ENCODE results near the gene CDK5RAP2. TPM values are rescaled to one million over a fixed set of nuclear protein-coding genes. Genes with fewer than 3 reads are reported as not detected.

CDK5RAP2 gene
- total RNA-seq, 1 donor from 2014 or later, result 50.8 TPM

DNA sequence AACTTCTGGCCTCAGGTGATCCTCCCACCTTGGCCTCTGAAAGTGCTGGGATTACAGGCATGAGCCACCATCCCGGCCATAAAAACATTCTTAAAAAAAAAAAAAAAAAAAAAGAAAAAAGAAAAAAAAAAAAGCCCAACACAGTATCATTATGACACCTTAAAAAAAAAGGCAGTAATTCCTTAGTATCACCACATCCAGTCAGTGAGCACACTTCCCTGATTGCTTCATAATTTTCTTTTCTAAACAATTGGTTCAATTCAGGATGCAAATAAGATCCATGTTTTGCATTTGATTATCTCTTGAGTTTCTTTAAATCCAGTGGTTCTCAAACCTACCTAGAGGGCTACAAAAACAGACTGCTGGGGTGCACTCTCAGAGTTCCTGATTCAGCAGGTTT lies 182.5 kb downstream of the CDK5RAP2 start:
- Mint-ChIP-seq H3K27me3 (ENCODE audit: unreplicated experiment) (peaks cover 3% of the 10 kb centered on the region), H3K27ac (ENCODE audit: unreplicated experiment) (no peak overlapping the region)
- DNase-seq (ENCODE audit: low spot score), result no peak

DNA sequence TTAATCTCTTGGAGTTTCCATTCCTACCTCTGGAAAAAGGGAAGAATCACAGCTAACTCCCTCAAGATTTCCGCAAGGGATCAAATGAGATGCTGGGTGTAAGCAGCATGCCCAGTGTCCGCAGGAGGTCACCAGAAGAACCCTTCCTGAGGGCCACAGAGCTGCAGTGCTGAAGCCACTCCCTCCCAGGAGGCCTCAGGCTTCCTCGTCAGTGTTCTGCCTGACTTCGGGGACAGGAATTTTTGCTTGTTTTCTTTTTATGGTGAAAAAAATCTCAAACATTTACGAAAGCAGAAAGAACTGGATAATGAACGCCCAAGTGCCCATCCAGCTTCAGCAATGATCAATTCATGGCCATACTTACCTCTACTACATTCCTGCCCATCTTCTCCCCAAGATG lies 183.0 kb downstream of the CDK5RAP2 start:
- no peak for DNase-seq (ENCODE audit: low spot score)
- Mint-ChIP-seq H3K27me3 (ENCODE audit: unreplicated experiment) (peaks cover 3% of the 10 kb centered on the region), H3K9me3 (ENCODE audit: unreplicated experiment) (no peaks in the 10 kb centered on the region), H3K4me1 (ENCODE audit: unreplicated experiment) (peaks cover 13% of the 10 kb centered on the region), H3K36me3 (ENCODE audit: low read depth, unreplicated experiment) (peaks cover 29% of the 10 kb centered on the region), H3K4me3 (ENCODE audit: unreplicated experiment) (no peak overlapping the region), H3K27ac (ENCODE audit: unreplicated experiment) (no peak overlapping the region)
- TF ChIP-seq, protein P1, sequence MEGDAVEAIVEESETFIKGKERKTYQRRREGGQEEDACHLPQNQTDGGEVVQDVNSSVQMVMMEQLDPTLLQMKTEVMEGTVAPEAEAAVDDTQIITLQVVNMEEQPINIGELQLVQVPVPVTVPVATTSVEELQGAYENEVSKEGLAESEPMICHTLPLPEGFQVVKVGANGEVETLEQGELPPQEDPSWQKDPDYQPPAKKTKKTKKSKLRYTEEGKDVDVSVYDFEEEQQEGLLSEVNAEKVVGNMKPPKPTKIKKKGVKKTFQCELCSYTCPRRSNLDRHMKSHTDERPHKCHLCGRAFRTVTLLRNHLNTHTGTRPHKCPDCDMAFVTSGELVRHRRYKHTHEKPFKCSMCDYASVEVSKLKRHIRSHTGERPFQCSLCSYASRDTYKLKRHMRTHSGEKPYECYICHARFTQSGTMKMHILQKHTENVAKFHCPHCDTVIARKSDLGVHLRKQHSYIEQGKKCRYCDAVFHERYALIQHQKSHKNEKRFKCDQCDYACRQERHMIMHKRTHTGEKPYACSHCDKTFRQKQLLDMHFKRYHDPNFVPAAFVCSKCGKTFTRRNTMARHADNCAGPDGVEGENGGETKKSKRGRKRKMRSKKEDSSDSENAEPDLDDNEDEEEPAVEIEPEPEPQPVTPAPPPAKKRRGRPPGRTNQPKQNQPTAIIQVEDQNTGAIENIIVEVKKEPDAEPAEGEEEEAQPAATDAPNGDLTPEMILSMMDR (IDR thresholded peaks at IDR 0.05; ENCODE audit: unreplicated experiment), result no peak

More for the DNA sequence above, 182.5 kb downstream of the CDK5RAP2 start:
- Mint-ChIP-seq H3K4me3 (ENCODE audit: unreplicated experiment) (no peak overlapping the region), H3K4me1 (ENCODE audit: unreplicated experiment) (peaks cover 13% of the 10 kb centered on the region), H3K36me3 (ENCODE audit: low read depth, unreplicated experiment) (peaks cover 31% of the 10 kb centered on the region), H3K9me3 (ENCODE audit: unreplicated experiment) (no peaks in the 10 kb centered on the region)
- TF ChIP-seq, protein P1 (IDR thresholded peaks at IDR 0.05; ENCODE audit: unreplicated experiment), result no peak

DNA sequence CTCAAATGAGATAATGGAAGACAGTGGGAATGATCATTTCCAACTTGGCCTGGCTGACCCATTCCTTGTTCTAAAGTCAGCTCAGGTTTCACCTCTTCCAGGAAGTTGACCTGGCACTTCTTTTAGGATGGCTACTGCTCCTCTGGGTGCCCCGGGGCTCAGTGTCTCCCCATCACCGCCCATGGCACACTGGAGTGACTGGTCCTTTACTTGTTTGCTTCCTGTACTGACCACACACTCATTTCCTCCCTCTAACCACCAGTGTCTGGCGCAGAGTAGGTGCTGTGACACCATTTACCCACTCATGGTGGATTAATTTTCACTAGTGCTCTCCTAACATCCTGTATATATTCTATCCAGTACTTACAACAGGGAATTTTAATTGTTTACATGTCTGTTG lies 183.5 kb downstream of the CDK5RAP2 start:
- Mint-ChIP-seq H3K36me3 (ENCODE audit: low read depth, unreplicated experiment) (peaks cover 29% of the 10 kb centered on the region), H3K9me3 (ENCODE audit: unreplicated experiment) (no peaks in the 10 kb centered on the region), H3K4me1 (ENCODE audit: unreplicated experiment) (peaks cover 13% of the 10 kb centered on the region), H3K4me3 (ENCODE audit: unreplicated experiment) (no peak overlapping the region), H3K27me3 (ENCODE audit: unreplicated experiment) (peaks cover 3% of the 10 kb centered on the region), H3K27ac (ENCODE audit: unreplicated experiment) (no peak overlapping the region)
- TF ChIP-seq, protein P1 (IDR thresholded peaks at IDR 0.05; ENCODE audit: unreplicated experiment), result no peak
- no peak for DNase-seq (ENCODE audit: low spot score)

DNA sequence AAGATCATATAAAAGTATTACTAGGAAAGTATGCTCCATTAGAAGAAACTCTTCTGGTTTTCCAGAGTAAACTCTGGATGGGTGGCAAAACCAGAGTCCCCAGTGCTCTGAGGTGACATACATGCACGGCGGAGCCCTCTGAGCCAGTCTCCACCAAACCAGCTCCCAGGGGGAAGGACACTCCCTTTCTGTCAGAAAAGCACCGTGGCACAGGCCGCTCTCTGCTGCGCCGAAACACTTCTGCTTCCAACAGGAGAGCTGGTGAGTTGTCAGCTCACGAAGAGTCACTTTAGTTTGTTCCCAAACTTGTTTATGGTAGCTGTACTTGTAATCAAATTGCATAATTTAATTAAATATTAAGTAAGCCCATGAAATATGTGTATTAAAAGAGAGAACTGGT lies 184.6 kb downstream of the CDK5RAP2 start:
- Mint-ChIP-seq H3K4me1 (ENCODE audit: unreplicated experiment) (peaks cover 13% of the 10 kb centered on the region), H3K4me3 (ENCODE audit: unreplicated experiment) (no peak overlapping the region), H3K27me3 (ENCODE audit: unreplicated experiment) (peaks cover 3% of the 10 kb centered on the region), H3K9me3 (ENCODE audit: unreplicated experiment) (no peaks in the 10 kb centered on the region), H3K36me3 (ENCODE audit: low read depth, unreplicated experiment) (peaks cover 29% of the 10 kb centered on the region), H3K27ac (ENCODE audit: unreplicated experiment) (no peak overlapping the region)
- DNase-seq (ENCODE audit: low spot score), result no peak
- TF ChIP-seq, protein P1 (IDR thresholded peaks at IDR 0.05; ENCODE audit: unreplicated experiment), result no peak

DNA sequence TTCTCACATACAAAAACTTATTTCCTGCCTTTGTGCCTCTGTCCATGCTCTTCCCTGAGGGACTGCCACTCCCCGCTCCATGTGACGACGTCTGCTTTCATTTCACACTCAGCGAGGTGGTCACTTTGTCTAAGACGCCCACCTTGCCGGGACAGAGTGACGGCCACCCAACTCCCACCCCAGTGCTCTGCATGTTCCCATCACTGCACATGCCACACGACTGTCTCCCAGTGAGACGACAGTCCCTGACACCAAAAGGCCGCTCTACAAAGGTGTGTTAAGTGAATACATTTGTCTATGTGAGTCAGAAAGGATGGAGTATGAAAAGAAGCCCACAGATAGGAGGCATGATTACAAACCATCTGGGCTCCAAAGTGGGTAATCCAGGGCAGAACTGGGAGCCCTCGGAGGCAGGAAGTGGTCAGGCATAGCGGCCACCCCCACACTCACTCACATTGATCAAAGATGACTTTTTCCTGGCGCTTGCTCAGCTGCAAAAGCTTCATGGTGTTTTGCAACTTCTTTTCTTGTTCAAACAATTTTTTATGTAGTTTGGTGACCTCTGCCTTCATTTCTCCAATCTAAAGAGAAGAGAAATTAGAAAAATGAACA lies 185.8 kb downstream of the CDK5RAP2 start:
- Mint-ChIP-seq H3K9me3 (ENCODE audit: unreplicated experiment) (no peaks in the 10 kb centered on the region), H3K27ac (ENCODE audit: unreplicated experiment) (peak overlapping the region; percentile 78), H3K4me3 (ENCODE audit: unreplicated experiment) (no peak overlapping the region), H3K36me3 (ENCODE audit: low read depth, unreplicated experiment) (peaks cover 22% of the 10 kb centered on the region), H3K27me3 (ENCODE audit: unreplicated experiment) (peaks cover 3% of the 10 kb centered on the region), H3K4me1 (ENCODE audit: unreplicated experiment) (peaks cover 13% of the 10 kb centered on the region)
- TF ChIP-seq, protein P1 (IDR thresholded peaks at IDR 0.05; ENCODE audit: unreplicated experiment), result no peak
- no peak for DNase-seq (ENCODE audit: low spot score)
